HG03139 (cell line): ENCODE results near the gene ZBTB7C.

Source experiments
- ATAC-seq: cut with Tn5 transposase; IDR thresholded peaks from one replicate; pipeline ENCODE4 v1.9.1; 2021; ENCODE audit not compliant: unreplicated experiment

The ZBTB7C gene

DNA sequence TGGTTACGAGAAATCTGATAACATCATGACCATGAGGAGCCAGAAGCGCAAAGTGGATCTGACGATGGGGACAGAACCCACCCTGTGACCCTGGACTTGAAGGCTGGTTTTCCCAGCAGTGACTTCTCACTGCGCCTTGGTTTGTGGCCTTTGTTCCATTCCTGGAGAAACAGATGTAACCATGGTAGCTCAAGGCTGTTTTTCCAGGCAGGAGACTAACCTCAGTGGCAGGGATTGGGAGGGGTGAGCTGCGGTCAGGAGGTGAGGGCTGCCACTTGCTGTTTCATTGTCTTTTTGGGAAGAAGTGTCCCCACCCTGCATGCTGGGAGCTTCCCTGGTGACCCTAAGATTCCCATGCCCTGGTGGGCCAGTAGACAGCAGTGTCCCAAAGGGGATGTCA is 362.3 kb downstream of the ZBTB7C start:
- no peak for ATAC-seq

DNA sequence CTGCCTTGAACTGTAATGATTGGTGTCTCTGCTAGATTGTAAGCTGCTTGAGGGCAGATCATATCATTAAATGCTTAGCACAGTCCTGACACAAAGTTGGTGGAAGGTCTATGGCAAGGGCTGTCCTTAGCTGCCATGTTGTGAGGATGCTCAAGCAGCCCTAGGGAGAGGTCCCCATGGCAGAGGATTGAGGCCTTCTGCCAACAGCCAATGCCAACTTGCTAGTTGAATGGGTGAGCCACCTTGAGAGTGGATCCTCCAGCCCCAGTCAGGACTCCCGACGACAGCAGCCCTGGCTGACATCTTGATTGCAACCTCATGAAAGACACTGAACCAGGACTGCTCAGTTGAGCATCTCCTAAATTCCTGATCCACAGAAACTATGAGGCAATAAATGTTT is 363.4 kb downstream of the ZBTB7C start:
- no peak for ATAC-seq

DNA sequence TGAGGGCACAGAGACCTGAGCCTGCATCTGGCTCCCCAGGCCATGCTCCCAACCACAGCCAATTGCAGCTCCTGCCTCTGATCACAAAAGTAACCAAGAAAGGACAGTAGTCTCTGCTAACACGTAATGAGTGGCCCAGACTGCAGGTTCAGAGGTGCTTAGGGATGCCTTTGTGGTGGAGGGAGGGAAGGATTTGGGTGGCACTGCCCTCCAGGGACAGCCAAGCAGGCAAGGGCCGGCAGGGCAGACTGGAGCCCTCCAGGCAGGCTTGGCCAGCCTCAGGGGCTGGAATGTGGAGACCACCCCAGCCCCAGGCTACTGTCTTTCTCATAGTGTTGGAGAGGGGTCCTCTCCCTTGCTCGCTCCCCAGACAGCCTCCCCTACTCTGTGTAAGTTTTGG is 364.2 kb downstream of the ZBTB7C start:
- ATAC-seq, result no peak

DNA sequence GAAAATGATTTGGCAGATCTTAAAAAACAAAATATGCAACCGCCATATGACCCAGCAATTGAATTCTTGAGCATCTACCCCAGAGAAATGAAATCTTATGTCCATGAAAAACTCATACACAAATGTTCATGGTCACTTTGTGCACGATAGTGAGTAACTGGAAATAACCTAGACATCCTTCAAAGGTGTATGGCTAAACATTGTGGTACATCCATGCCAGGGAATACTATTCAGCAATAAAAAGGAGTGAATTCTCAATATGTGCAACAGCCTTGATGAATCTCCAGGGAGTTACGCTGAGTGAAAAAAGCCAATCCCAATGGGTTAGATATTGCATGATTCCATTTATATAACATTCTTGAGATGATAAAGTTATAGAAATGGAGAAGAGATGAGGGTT is 366.0 kb downstream of the ZBTB7C start:
- ATAC-seq, result no peak

DNA sequence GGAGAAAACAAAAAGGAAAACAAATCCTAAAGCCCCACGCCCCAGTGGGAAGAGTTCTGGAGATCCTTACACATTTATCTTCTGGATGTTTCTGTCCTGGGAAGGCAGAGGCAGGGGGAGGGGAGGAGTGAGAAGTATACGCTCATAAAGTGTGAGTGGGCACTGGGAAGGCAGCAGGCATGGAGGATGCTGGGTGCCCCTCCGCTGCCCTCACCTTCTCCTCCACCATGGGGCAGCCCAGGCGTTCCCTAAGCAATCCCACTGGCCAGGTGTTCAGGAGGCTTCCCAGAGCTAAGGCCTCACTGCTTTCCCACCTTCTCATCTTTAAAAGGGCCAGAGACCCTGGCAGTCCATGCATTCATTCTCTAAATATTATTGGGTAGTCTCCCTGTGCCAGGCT is 366.8 kb downstream of the ZBTB7C start:
- no peak for ATAC-seq

DNA sequence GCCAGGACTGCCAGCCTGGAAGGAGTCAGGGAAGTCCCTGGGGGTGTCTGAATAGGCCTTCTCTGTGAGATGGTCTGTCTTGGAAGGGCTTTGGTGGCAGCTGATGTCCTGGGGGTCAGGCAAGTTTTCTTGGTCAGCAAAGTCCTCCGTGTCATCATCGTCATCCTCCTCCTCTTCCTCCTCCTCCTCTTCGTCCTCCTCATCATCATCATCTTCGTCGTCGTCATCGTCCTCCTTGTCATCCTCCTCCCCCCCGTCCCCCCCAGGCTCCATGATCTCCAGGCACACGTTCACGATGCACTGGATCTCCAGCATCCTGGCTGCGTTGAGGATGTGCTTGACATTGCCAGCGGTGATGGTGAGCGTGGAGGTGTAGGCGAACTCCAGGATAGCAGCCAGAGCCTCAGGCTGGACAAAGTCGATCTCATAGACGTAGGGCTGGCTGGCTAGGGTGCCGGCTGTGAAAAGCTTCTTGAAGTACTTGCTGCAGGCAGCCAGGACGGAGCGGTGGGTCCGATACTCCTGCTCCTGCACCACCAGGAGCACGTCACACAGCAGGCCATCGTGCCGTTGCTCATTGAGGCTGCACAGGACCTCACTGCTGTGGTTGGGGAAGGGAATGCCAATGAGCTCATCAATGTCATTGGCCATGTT is 368.6 kb downstream of the ZBTB7C start:
- ATAC-seq, result no peak

DNA sequence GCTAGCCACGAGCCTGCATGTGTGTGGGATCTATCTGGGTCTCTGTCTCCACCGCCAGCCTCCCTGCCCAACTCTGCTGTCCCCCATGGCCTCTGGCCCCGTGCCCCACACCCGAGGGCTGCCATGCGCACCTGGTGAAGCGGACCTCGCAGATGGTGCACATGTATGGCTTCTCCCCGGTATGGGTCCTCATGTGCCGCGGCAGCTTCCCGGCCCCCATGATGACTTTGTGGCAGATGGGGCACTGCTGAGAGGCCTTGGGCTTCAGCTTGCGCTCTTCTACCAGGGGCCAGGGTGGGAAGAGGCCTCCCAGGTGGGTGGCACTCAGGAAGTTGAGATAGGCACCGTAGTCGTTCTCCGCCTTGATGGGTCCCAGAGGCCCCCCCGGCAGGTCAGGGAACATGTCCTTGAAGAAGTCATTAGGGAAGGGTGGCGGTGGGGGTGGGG is 369.4 kb downstream of the ZBTB7C start:
- no peak for ATAC-seq

DNA sequence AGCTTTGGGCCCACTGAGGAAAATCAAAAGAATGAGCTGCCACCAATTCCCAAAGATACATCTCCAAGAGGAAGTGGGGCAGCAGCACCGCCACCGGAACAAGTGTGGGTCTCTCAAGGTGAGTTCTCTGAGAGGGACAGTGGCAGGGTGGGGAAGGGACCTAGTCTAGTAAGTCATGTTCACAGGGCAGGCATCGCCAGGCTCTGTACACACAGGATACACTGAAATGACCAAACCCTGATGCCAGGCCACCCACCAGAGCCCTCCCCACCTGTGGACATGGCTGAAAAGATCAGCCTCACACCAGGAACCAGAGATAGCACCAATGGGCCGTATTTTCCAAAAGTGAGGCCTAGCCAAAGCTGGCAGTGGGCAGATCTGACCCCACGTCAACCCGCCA is 370.5 kb downstream of the ZBTB7C start:
- no peak for ATAC-seq

DNA sequence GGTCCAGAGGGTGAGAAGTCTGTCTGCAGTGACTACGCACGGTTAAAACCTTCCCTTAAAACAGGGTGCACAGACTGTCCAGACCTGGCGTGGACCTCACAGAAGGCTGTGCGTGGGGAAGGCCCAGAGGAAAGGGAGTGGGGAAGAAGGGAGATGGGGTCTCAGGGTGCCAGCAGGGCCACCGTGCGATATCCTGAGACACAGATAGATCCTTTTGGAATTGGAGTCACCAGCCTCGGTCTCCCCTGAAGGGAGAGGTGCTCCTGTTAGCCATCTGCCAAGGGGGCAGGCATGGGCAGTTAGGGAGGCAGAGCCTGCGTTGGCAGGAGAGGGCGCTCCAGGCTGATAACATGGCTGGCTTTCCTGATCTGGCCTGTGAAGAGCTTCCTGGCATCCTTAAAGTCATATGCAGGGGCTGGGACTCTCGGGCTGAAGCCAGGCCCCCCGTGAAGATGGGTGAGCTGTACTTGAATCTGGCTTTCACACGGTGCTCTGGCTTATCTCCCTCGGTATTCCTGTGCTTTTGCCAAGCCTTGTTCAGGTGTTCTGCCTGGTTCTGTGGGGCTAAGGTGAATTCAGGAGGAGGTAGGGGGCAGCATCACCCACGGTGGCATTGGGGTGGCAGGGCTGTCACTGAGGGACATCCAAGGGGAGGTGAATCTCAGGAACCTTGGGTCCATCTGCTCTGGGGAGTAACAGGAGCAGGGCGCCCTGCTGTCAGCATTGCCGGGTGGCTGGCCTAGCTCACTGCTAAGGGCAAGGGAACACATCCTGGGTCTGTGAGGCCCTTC is 371.5 kb downstream of the ZBTB7C start:
- no peak for ATAC-seq

DNA sequence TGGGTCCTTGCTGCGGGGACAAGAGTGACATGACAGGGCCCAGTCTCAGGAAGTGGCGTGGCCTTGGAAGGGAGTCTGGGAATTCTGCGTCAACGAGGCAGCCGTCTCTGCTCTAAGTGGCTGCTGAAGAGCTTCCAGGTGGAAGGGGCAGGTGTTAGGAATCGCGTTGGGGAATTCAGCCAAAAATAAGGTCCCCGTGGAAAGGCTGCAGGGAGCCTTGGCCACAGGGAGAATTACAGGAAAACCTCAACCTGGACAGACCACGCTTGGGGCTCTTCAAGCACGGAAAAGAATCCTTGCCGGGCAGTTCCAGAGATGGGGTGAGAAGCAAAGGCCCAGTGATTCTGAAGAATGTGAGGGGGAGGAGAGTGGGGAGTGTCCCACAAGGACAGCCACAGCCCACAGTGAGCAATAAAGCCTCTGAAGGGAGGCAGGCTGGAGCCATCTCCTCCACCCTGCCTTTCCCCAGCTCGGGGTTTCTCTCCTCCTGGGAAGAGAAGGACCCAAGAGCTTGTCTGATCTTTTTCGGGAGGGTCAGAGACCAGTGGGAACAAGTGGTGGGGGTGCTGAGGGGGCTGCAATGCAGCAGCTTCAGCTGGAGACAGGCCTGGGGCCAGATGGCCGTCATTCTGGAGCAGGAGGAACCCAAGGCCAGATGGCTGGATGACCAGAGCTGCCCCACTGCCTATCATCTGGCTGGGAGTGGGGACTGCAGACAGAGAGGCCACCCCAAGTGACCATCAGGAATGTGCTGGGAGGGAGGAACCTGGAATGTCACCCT is 372.4 kb downstream of the ZBTB7C start:
- ATAC-seq, result no peak

DNA sequence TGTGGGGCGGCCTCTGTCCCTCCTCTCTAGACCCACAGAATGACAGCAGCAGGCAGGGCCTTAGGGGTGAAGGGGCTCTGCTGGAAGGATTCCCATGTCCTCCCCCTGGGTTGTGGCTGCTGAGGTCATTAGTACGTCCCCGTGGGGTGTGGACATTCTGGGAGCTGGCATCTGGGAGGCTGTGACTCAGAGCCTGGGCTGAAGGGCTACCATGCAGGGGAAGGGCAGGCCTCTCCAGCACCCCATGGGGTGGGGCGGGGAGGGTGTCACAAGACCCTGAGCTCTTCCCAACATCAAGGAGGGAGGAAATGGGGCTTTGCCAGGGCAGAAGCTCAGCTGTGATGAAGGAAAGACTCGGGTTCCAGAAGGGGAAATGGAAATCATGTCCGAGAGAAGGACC is 373.0 kb downstream of the ZBTB7C start:
- no peak for ATAC-seq

DNA sequence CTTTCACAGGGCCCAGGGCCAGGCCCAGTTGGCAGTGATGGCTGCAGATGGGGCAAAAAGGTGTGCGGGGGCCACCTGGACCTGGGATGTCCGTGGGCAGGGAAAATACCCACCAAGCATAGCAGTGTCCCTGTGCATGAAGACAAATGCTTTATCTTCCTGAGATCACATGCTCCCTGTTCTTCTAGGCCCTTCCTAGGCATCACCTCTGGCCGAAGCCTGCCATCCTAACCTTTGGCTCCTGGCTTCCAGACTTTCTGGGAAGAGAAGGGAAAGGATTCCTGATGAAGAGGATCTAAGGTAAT is 373.7 kb downstream of the ZBTB7C start:
- ATAC-seq, result no peak

DNA sequence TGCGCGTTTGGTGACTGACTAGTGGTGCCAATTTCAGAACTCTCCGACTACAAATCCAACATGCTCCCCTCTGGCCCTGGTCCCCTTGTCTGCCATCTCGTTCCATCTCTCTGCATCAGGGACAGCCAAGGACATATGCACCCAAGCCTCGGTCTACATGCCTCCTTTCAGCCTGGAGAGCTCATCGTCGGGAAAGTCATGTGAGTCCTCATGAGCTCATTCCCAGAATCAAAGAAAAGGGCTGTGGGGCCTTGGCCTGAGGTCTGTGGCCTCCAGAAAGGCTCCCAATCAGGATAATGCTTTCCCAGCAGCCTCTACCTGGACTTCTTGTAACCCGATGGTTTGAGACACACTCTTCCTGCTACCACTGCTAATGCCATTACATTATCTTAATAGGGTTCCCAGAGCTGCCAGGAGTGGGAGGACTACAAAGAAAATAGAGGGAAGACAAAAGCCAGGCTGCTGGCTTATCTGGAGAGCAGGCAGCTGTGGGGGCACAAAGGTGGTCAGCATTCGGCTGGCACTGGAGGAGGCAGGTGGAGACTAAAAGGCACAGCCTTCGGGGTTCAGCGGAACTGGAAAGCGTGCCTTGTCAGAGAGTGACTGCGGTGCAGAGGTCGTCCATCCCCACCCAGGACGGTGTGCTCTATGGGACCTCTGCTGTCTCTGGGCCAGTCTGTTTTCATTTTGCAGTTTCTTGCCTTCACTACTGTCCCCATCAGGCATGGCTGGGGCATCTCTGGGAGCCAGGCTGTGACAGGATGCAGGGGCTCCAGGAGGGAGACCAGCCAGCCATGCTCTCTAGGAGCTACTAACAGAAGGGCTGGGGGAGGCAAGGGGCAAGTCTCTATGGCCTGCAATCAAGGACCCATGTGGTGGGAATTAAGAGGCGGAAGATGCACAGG is 374.3 kb downstream of the ZBTB7C start:
- ATAC-seq, result no peak

DNA sequence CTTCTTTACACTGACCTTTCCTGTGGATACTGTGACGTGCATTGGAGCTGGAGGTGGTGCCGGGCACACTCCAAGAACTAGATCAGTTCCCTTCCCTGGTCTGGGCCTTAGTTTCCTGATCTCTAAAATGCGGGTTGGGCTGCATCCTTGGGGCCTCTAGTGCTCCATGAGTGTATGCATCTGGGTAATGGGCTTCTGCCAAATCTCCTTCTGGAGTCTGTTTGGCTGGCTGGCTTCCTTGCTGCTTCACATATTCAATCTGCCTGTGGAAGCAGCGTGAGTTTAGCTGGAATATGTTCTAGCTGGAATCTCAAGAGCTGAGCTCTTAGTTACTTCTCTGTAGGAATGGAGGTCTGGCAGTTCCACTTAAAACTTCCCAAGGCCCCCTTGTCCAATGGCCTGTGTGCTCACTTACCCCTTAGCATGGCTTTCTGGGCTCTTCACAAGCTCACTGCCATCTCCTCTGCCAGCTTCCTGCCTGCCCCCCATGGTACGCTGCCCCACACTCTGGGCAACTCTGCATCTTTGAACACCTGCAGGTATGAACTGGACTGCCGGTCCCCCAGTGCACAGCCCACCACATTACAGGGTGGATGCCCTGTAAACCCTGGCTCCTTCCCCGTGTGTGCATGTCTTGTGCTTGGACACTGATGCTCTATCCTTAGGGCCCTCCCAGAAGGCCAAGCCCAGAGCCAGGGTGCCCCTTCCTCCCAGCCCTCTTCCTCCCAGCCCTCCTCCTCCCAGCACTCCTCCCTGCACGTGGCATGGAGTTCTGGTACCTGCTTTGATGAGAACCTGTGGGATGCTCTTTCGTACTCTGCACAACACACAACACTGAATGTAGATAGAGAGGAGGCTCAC is 375.2 kb downstream of the ZBTB7C start:
- ATAC-seq, result no peak

DNA sequence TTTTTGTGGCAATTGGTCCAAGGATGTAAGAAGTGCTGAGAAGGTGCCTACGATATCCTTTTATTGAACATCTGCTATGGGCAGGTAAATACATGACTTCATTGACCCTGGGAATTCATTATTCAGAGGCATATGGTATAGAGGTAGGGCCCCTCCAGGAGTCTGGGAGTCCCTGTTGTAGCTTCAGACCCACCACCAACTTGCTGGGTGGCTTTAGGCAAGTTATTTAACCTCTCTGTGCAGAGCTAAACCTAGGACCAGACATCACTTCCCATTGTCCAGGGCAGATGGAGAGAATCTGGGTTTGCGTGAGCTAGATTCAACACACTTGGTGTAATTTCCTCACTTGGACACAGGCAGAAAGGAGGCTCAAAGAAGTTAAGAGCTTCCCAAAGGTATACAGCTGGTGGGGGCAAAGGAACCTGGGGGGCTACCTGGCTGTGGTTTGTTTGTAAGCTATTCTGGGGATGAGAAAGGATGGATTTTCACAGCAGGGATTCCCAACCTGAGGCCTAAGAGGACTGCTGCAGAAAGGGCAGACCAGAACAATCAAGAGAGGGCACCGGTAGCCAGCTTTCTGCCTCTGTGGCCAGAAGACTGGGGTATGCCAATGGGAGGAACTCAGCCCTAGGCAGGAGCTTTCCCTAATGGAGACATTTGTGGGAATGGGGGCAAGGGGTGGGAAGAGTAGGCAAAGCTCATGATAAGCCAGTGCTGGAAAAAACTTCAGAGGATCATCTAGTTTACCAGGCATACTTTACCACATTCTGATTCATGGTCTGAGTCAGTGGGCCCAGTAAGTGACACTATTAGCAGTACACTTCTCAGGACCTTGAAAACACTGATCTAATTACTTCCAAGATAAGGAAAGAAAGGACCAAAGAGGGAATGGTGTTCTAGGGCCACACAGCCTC is 376.1 kb downstream of the ZBTB7C start:
- no peak for ATAC-seq

DNA sequence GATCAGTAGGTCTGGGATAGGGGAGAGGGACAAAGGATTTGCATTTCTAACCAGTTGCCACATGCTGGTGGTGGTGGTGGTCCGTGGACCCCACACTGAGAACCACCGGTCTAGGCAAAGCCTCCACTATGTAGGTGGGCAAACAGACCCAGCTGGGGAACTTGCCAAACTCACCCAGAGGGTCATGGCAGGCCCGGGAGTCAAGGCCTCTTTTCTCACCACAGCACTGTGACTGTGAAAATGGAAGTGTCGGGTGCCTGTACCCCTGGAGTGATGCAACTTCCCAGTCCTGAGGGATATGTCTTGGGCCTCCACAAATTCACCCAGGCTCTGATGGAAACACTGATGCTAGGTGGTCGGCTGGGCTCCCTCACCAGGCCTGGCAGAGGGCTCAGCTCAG is 377.5 kb downstream of the ZBTB7C start:
- no peak for ATAC-seq

DNA sequence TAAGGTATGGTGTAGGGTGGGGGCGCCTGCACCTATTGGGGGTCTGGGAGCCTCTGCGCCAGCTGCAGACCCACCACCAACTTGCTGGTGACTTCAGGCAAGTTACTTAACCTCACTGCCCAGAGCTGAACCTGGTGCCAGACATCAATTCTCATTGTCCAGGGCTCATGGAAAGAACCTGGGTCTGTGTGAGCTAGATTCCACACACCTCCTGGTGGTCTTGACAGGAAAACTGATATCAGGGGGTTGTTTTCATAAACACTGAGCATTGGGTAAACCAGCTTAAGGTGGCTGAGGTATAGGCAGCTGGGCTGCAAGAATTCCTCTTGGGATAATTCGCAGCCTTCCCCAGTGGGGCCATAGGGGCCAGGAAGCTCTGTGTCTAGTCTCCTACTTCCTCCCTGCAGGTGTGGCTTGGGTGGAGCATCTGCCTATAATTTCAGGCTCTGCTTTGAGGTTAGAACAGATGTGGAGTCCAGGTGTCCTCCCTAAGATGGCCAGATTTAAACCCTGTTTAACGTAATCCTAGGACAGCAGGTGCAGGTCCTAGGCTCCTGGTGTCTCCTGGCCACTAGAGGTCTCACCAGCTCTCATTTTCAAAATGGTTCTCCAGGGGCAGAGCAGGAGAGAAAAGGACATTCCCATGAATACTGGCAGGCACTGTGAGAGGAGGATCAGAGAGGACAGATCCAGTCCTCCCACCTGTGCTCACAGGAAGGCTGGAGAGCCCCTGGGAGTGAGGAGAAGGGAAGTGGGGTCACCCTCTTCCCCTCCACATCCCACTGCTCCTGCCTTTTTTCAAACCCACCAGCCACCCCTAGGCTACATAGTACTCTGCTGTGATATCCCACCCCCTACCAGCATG is 378.3 kb downstream of the ZBTB7C start:
- no peak for ATAC-seq

DNA sequence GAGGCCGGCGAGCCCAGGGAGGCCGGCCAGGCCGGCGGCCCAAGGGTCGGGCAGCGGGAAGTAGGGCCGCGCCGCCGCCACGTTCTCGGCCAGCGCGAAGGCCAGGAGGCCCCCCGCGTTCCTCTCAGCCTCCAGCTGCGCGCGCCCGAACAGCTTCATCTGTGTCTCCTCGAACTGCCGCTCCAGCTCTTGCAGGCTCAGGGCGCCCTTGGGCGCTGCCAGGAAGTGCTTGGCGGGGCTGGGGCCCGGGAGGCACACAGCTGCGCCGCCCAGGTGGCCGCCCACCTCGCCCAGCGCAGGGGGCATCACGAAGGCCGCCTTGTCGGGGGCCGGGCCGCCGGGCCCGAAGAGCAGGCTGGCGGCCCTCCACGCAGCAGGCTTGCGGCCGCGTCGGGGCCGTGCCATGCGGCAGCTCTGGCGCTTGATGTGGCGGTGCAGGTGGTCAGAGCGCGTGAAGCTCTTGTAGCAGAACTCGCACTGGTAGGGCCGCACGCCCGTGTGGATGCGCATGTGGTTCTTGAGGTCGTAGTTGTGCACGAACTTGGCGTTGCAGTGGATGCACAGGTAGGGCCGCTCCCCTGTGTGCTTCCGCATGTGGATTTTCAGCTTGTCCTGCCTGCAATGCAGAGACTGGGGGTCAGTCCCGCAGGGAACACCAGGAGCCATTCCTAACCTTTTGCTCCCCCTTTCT is 379.7 kb downstream of the ZBTB7C start:
- ATAC-seq, result no peak
